Cerebellar cortex (tissue), 1 donor: Measurements from ENCODE around the gene DUSP10.

Experiments used
- DNase-seq: peaks from one replicate; pipeline ENCODE4 v3.0.0-alpha.2; 2015; ENCODE audit warnings: low spot score

The DUSP10 gene

GRCh38 chr1:221714227-221715152, 27.4 kb downstream of the DUSP10 start:
- no peak for DNase-seq

GRCh38 chr1:221712776-221713431, 29.0 kb downstream of the DUSP10 start:
- no peak for DNase-seq

- DNase-seq: no peak
These were observed 29.6 kb downstream of the DUSP10 start for GRCh38 chr1:221712198-221712684.

DNA sequence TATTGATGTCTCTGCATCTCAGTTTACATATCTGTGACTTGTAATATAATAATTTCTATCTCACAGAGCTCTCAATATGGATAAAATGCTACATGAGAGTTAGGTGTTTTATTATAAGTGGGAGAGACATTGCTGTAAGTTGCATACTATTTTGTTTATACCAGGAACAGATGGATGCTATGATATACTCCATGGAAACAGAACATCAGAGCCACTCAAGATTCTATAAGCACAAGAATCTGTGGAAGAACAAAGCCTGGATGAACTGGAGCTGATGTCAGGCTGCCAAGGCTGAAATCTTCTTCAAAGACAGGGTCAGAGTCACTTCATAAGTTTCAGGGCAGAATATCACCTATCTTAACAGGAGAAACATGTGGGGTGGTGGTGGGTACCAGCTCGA, 30.2 kb downstream of the DUSP10 start:
- no peak for DNase-seq

DNA sequence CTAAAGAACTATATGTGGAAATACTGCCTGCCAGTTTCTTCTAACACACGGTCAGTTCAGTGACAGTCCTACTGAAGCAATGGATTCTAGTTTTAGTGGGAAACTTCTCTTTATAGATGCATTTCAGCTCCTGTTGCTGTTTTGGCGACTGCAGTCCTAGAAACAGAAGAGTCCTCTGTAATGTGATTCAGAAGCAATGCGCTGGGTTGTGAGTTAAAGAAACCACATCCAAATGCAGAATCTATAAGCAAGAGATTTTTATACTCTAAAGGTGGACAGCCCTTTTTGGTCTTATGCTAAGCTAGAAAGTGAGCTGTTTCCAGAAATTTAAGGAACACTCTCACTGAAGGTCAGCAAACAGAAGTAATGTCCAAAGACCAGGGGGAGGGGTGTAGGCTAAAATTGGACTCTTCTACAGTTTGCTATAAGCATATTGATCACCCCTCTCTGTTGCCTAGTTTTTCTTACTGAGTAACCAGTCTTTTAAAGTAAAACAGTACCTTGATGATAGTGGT, 30.8 kb downstream of the DUSP10 start:
- no peak for DNase-seq

- no peak for DNase-seq
These were observed 32.0 kb downstream of the DUSP10 start for GRCh38 chr1:221709854-221710253.

- DNase-seq: no peak
These were observed 32.9 kb downstream of the DUSP10 start for GRCh38 chr1:221708987-221709386.

- no peak for DNase-seq
These were observed 33.8 kb downstream of the DUSP10 start for GRCh38 chr1:221708076-221708571.

DNA sequence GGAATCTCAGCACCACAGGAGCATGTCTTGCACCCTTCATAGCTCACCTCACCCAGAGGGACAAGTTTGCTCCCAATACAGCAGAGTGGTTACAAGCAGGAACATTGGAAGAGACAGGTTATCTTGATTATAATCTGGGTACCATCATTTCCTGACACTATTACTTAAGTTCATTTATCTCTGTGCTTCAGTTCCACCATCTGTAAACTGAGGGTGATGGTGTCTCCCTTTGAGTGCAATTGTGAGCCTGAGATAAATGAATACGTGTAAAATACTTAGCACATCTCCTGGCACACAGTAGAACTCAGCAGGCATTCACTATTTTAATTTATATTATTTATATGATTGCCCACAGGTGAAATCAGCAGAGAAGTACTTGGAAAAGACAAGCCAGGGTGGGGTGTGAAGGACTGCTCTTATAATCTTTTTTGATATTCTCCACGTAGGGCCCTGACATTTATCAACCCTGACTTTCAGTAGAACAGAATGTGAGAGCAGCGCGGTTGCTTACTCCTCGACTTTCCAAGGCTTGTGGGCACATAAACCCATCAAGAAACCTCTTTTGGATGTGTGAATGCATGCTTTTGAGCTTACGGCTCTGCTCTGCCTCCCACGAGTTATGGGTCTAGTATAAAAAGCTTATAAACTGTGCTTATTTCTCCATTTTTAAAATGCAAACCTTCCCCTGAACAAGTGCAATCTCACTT, 34.9 kb downstream of the DUSP10 start:
- no peak for DNase-seq

DNA sequence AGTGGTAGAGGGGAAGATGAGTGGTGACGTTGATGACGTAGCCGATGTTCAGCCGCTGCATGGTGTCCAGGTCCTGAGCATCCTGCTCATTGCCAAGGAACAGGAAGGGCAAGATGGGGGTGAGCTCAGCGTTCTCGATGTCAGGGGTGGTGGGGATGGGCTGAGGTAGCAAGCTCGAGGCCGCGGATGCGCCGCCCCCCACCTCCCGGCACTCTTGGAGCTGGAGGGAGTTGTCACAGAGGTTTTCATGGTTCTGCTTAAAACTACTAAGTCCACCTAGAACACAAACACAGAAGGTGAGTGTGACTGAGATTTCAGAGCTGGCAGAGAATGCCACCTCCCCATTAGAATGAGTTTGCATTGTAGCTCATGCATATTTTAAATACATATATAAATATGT, 35.7 kb downstream of the DUSP10 start:
- no peak for DNase-seq

- DNase-seq: no peak
These were observed 37.6 kb downstream of the DUSP10 start for GRCh38 chr1:221704306-221704705.

GRCh38 chr1:221701570-221702186, 40.2 kb downstream of the DUSP10 start:
- no peak for DNase-seq

DNA sequence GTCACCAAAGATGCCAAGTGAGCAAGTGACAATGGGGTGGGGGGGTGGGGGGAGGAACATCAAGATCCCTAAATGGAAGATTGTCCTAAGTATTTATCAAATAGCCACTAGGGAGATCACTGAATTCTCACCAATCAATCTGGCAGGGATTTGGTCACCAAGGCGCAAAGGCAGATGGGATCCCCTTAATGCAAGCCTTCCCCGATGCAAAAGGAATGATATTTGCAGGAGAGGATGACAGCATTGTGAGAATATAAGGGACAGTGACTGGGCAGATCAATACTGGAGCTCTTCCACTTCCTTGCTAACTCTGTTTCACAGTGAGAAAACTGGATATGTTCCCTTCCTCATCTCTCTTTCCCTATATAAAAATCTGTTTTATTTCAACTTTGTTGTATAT, 40.9 kb downstream of the DUSP10 start:
- DNase-seq: no peak

DNA sequence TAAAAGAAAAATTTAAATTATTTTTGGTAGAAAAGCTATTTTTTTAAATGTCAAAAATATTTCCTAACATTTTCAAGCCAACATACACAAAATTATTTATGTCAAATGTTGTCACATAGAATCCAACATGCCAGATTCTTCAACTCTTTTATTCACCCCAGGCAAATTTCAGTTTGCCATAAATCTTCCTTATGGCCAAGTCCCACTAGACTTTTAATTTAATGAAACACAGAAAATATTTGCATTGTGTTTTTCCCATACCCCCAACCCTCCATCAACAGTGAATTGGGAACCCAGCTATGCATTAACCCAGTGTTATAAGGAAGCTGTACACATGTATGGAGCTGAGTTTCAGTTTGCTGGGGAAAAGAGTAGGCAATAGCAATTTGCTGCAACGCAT, 41.4 kb downstream of the DUSP10 start:
- DNase-seq: no peak

DNA sequence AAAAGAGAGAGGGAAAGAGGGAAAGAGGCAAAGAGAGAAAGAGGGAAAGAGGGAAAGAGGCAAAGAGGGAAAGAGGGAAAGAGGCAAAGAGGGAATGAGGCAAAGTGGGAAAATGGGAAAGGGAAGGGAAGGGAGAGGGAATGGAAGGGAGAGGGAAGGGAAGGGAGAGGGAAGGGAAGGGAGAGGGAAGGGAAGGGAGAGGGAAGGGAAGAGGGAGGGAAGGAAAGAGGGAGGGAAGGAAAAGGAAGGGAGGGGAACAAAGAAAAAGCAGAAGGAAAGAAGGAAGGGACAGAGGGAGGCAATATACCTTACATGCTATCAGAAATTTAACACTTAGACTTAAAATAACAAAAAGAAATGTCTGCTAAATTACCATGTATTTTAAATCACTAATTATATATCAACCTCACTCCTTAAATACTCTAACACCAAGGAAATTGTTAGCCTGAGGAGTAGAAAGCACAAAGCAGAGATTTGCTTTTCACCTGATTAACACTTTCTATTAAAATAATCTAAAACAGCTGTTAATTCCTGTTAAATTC, 41.8 kb downstream of the DUSP10 start:
- DNase-seq: no peak

DNA sequence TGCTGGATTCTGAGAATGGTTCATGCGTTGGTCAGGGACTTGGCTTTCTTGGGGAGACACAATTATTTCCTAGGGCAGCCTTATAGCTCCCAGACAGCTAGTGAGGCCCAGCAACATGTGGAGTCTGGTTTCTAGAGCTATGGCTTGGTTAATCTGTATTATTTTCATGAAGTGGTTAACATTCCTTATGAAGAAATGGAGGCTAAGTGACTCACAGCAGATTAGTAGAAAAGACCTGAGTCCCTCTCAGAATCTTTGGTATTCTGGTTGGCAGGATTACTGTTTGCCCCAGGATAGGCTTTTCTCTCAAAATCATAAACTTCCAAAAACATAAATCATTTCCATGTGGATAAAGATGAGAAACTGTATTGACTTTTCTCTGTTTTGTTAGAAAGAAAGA, 42.3 kb downstream of the DUSP10 start:
- no peak for DNase-seq

GRCh38 chr1:221698579-221699349, 43.1 kb downstream of the DUSP10 start:
- DNase-seq: no peak

DNA sequence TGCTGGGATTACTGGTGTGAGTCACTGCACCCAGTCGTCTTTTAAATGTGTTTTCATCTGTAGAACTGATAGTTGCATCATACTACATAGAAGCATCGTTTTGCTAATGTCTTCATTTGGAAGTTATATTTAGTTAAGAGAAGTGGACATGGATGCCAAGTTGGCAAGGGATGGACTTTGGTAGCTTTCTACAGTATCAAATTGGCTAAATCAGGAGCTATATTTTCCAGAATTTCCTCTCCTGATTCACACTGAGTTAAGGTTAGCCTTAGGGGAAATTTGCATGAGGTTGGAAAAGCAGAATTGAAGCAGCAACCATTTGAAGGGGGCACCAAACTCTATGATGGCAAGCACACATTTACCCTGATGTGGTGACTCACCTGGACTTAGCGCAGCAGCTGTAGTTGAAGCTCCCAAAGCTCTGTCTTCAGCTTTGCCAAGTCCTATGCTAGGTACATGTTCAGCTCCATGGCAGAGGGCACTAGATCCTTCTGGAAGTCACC, 43.9 kb downstream of the DUSP10 start:
- no peak for DNase-seq

DNA sequence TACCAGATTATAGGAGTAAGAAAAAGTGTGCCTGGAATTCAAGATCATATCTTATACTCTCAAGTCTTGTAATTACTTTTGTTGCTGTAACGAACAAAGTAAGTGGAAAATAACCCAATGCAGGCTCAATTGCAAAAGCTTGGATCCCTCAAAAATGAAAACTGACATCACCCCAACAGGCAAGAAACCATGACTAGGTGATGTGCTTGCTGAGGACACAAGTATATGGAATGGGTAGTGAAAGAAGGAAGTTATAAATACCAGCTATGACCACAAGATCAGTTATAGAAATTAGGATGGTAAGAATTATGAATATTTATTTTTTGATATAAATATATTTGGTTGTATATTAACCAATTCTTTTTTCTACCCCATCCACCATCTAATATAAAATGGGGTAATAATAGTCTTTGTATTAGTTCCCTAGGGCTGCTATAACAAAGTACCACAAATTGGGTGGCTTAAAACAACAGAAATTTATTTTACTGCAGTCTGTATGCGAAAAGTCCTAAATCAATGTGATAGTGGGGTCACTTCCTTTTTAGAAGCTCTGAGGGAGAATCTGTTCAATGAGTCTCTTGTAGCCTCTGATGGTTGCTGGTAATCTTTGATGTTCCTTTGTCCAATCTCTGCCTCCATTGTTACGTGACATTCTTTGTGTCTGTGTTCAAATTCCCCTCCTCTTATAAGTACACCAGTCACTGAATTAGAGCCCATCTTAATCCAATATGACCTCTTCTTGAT, 45.0 kb downstream of the DUSP10 start:
- no peak for DNase-seq

DNA sequence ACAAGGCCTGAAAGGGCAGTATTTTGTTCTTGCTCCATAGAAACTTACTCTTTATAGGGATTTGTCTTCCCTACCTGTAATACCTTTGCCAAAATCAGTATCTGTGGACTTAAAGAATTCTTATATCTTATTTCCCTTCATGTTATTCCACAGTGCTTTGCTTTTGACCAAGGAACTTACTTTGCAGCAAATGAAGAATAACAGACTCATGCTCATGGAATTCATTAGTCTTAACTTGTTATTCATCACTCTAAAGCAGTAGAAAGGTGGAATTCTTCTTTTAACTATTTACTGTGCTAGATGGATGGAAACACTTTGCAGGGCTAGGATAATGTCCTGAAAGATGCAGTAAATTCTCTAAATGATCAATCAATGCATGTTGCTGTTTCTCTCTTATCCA, 45.9 kb downstream of the DUSP10 start:
- no peak for DNase-seq
